ENCODE measurements around the gene PLXDC2. TPM values are rescaled to one million over a fixed set of nuclear protein-coding genes. Genes with fewer than 3 reads are reported as not detected.

PLXDC2 gene
- total and polyA plus RNA-seq, 2 donors (not counting 1 experiment from before 2014, with no cell fraction given), result 0.07 TPM

DNA sequence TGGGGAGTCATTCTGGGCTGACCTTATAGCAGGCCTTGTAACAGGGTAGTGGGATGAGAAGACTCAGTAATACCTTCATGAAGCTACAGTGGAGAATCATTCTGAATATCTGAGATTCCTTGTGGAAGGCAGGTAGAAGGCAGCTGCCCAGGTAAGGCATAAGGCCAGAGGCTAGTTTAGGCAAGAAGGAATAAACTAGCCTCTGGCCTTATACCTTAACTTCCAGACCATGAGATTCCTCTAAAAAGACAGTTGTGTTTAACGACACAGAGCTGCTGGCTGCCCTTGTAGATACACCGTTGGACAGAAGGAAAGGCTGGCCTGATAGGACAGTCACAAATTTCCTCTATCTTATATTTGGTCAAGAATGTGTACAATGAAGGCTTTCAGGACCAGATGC is 268.2 kb downstream of the PLXDC2 start:
- Histone ChIP-seq H3K79me2 (ENCODE audit: control insufficient read depth, insufficient read depth, low read length) (no peaks in the 10 kb centered on the region), H3K4me2 (replicated peaks; ENCODE audit: low read depth, low read length, poor library complexity, severe bottlenecking) (no peak overlapping the region), H3K27me3 (replicated peaks in 1 of 4; ENCODE audit: control extremely low read depth in 1 of 4, control insufficient read depth in 3 of 4, insufficient read depth in 4 of 4, low read length in 3 of 4) (no peaks in the 10 kb centered on the region), H2AFZ (ENCODE audit: insufficient read depth, low read depth, low read length, poor library complexity, severe bottlenecking) (no peak overlapping the region), H4K20me1 (ENCODE audit: control insufficient read depth, insufficient read depth, low read length, poor library complexity, severe bottlenecking) (no peaks in the 10 kb centered on the region), H3K4me1 (ENCODE audit: control insufficient read depth in 2 of 2, insufficient read depth in 2 of 2, low read length in 2 of 2) (no peaks in the 10 kb centered on the region), H3K9ac (ENCODE audit: low read length) (no peak overlapping the region), H3K9me3 (ENCODE audit: control extremely low read depth in 1 of 3, control insufficient read depth in 2 of 3, insufficient read depth in 1 of 3, low read length in 2 of 3) (peaks cover 0 to 4% (median 0%) of the 10 kb centered on the region in 3 donors), H3K27ac (ENCODE audit: low read length in 2 of 2) (no peak overlapping the region), H3K36me3 (replicated peaks in 1 of 2; ENCODE audit: control extremely low read depth in 1 of 2, control insufficient read depth in 1 of 2, extremely low read depth in 1 of 2, insufficient read depth in 2 of 2, low read length in 1 of 2) (no peaks in the 10 kb centered on the region), H3K4me3 (ENCODE audit: control extremely low read depth in 1 of 5, extremely low read depth in 1 of 5, insufficient read depth in 1 of 5, low read depth in 2 of 5, low read length in 4 of 5) (no peak overlapping the region)
- no peaks in the 10 kb centered on the region for H3K4me1 Mint-ChIP-seq
- intact Hi-C loops (cut with micrococcal nuclease), result no loop called here
- ChIA-PET POLR2A (no interaction called here), CTCF (no interaction called here)
- no peak for TF ChIP-seq EZH2 (IDR thresholded peaks at IDR 0.05; ENCODE audit: borderline replicate concordance, insufficient read depth, low read depth, low read length, poor library complexity, severe bottlenecking)
- TF ChIP-seq, protein P1, sequence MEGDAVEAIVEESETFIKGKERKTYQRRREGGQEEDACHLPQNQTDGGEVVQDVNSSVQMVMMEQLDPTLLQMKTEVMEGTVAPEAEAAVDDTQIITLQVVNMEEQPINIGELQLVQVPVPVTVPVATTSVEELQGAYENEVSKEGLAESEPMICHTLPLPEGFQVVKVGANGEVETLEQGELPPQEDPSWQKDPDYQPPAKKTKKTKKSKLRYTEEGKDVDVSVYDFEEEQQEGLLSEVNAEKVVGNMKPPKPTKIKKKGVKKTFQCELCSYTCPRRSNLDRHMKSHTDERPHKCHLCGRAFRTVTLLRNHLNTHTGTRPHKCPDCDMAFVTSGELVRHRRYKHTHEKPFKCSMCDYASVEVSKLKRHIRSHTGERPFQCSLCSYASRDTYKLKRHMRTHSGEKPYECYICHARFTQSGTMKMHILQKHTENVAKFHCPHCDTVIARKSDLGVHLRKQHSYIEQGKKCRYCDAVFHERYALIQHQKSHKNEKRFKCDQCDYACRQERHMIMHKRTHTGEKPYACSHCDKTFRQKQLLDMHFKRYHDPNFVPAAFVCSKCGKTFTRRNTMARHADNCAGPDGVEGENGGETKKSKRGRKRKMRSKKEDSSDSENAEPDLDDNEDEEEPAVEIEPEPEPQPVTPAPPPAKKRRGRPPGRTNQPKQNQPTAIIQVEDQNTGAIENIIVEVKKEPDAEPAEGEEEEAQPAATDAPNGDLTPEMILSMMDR (IDR thresholded peaks at IDR 0.05), result no peak
- WGBS (ENCODE audit: insufficient coverage), result no CpG with 5 or more reads among the region's 2 CpGs
- ATAC-seq (ENCODE audit: low read depth) (no peak), DNase-seq (no peak)
- no peak overlapping the region for H3K27ac Mint-ChIP-seq
- H3K9me3 Mint-ChIP-seq (ENCODE audit: insufficient read depth), result peaks cover 5% of the 10 kb centered on the region
- H3K27me3 Mint-ChIP-seq, result no peaks in the 10 kb centered on the region
- no peak overlapping the region for H3K4me3 Mint-ChIP-seq

DNA sequence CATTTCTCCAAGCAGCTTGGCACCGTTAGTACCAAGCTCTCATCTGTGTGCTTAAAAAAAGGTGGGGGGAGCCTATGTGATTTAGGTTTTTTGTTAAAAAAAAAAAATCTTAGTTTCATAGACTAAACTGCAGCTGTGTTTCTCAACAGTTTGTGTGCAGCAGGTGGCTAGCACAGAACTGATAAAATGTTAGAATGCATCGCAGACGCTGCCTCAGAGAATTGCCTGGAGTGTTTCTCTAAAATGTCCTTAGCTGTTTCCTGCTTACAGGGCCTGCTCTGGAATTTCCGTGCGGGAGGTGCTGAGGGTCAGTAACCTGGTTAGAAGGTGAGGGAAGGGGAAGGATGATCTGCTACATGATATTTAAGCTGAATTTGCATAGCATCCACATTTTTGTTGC is 268.9 kb downstream of the PLXDC2 start:
- H3K27ac Mint-ChIP-seq, result no peak overlapping the region

More for the DNA sequence above, 268.9 kb downstream of the PLXDC2 start:
- H3K4me1 ChIP-seq (ENCODE audit: control insufficient read depth in 2 of 2, insufficient read depth in 2 of 2, low read length in 2 of 2), result no peaks in the 10 kb centered on the region
- peaks cover 0 to 4% (median 0%) of the 10 kb centered on the region in 3 donors for H3K9me3 ChIP-seq (ENCODE audit: control extremely low read depth in 1 of 3, control insufficient read depth in 2 of 3, insufficient read depth in 1 of 3, low read length in 2 of 3)
- H4K20me1 ChIP-seq (ENCODE audit: control insufficient read depth, insufficient read depth, low read length, poor library complexity, severe bottlenecking), result no peaks in the 10 kb centered on the region
- no peaks in the 10 kb centered on the region for H3K27me3 Mint-ChIP-seq
- H3K36me3 ChIP-seq (replicated peaks in 1 of 2; ENCODE audit: control extremely low read depth in 1 of 2, control insufficient read depth in 1 of 2, extremely low read depth in 1 of 2, insufficient read depth in 2 of 2, low read length in 1 of 2), result no peaks in the 10 kb centered on the region
- H2AFZ ChIP-seq (ENCODE audit: insufficient read depth, low read depth, low read length, poor library complexity, severe bottlenecking), result no peak overlapping the region
- DNase-seq (no peak), ATAC-seq (ENCODE audit: low read depth) (no peak)
- H3K4me3 Mint-ChIP-seq, result no peak overlapping the region
- H3K79me2 ChIP-seq (ENCODE audit: control insufficient read depth, insufficient read depth, low read length), result no peaks in the 10 kb centered on the region
- TF ChIP-seq, protein P1 (IDR thresholded peaks at IDR 0.05), result no peak
- TF ChIP-seq EZH2 (IDR thresholded peaks at IDR 0.05; ENCODE audit: borderline replicate concordance, insufficient read depth, low read depth, low read length, poor library complexity, severe bottlenecking), result no peak
- 100% methylated on average over 3 of the region's 5 CpGs for WGBS (ENCODE audit: insufficient coverage)
- H3K4me3 ChIP-seq (ENCODE audit: control extremely low read depth in 1 of 5, extremely low read depth in 1 of 5, insufficient read depth in 1 of 5, low read depth in 2 of 5, low read length in 4 of 5), result no peak overlapping the region
- H3K27ac ChIP-seq (ENCODE audit: low read length in 2 of 2), result no peak overlapping the region
- no peak overlapping the region for H3K9ac ChIP-seq (ENCODE audit: low read length)
- CTCF ChIA-PET, result no interaction called here
- H3K4me1 Mint-ChIP-seq, result no peaks in the 10 kb centered on the region
- intact Hi-C loops (cut with micrococcal nuclease), result no loop called here
- H3K4me2 ChIP-seq (replicated peaks; ENCODE audit: low read depth, low read length, poor library complexity, severe bottlenecking), result no peak overlapping the region
- no peaks in the 10 kb centered on the region for H3K27me3 ChIP-seq (replicated peaks in 1 of 4; ENCODE audit: control extremely low read depth in 1 of 4, control insufficient read depth in 3 of 4, insufficient read depth in 4 of 4, low read length in 3 of 4)
- POLR2A ChIA-PET, result no interaction called here
- peaks cover 5% of the 10 kb centered on the region for H3K9me3 Mint-ChIP-seq (ENCODE audit: insufficient read depth)

Data from B cell (primary cell).